OCI-M2 (cell line): ENCODE results near the gene MACROD2.
"Not testable (repeated sequence)": the region's sequence is repeated elsewhere in the genome, so short reads cannot be mapped to it uniquely, and the experiment has no call there.

Experiments used
- DNase-seq: peaks from one replicate; lab custom pipeline; 2025; ENCODE audit not compliant: unreplicated experiment; lab: John Stamatoyannopoulos, UW

MACROD2 gene

GRCh38 chr20:15805154-15805553 lies 1809.8 kb downstream of the MACROD2 start:
- no peak for DNase-seq

- no peak for DNase-seq
These were observed 1810.8 kb downstream of the MACROD2 start for GRCh38 chr20:15806105-15806504.

DNA sequence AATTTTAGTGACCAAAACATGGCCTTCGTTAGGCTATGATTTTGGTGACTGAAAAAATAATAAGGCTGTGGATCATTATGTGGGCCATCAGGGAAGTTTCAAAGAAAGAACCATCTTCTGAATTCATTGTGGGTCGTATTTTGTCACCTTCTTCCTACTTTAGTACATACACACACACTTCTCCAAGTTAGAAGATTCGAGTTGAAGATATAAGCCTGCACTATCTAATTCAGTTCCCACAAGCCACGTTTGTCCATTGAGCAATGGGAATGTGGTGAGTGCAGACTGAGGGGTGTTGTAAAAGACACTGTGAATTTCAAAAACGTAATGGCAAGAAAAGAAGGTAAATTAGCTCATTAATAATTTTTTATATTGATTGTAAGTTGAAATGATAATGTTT lies 1812.0 kb downstream of the MACROD2 start:
- DNase-seq = no peak

- DNase-seq = not testable (repeated sequence)
These were observed 1812.5 kb downstream of the MACROD2 start for GRCh38 chr20:15807771-15808170.

- no peak for DNase-seq
These were observed 1816.6 kb downstream of the MACROD2 start for GRCh38 chr20:15811951-15812350.

DNA sequence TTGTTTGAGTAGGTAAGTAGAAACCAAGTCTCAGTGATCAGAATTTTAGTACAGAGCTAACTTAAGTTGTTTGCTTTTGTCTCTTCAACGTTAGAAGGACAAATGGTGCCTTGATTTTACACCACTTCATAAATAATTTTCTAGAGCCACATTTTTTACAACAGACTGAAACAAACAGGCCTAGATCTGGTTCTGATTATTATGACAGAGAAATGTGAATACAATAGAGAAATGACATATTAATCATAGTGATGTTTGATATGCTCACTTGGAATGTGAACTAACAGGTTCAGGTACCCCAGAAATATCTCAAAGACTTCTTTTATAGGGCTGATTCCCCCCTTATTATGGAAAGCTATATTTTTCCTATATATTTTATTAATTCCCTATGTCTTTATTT lies 1817.4 kb downstream of the MACROD2 start:
- no peak for DNase-seq

DNA sequence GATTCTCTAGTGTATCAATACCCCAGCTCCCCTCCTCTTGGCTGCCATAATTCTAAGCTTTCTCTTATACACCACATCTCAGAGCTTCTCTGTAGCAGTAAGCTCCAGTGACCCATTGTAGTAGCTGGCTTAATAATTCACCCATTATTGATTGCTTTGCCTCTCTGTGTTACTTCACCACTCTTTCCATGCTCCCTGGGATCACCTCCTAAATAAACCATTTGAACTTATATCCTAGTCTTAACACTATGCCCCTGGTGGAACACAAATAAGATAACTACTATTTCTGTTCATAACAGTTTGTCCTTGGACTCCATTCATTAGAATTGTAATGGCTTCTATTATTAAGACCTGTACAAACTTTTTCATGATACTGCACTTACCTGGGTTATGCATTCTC lies 1819.0 kb downstream of the MACROD2 start:
- no peak for DNase-seq

DNA sequence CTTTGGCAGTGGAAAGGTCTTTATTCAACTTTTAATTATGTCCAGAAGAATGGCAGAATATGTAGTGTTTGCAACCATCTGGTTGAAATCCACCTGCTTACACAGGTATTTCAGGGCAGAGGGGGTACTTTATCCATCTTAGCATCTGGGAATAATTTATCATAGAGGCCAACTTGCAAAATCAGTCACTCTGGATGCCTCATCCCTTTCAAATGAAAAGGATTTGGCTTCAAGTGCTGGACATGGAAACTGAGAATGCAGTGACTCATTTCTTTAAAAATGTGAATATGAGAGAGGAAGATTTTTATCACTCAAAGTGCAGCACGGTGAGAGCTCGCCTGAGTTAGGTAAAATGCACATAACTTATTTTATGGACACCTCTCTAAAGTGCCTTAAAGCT lies 1819.6 kb downstream of the MACROD2 start:
- no peak for DNase-seq

DNA sequence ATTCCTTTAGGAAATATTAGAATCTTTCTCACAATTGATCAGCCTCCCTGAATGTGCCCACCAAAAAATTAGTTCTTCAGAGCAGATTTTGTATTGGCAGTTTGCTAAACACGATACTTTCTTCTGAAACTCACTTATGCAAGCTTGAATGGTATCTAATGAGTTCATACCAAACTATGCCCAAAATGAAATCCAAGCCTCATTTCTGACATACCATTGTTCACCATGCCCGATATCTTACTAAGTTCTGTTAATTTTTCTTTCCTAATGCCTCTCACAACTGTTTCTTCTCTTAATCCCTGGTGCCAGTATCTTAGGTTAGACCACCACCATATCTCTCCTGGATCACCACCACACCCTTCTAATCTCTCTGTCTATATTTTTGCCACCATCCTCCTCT lies 1822.0 kb downstream of the MACROD2 start:
- no peak for DNase-seq

DNA sequence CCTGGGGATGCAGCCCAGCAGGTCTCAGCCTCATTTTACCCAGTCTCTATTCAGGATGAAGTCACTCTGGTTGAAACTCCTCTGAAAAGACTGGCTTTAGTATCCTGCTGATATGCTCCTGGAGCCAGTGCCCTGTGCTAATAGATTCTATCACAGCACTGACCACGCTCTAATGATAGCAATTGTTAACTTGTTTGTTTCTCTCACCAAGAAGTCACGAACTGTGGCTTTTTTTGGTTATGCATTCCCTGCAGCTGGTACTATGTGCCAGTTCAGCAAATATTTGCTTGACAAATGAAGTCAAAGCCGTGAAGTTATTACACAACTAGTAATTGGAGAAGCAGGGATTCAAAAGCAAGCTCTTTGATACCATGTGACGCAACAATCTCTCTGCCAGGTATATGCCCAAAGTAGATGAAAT lies 1823.3 kb downstream of the MACROD2 start:
- DNase-seq = no peak

- DNase-seq = no peak
These were observed 1828.4 kb downstream of the MACROD2 start for GRCh38 chr20:15823718-15824117.

DNA sequence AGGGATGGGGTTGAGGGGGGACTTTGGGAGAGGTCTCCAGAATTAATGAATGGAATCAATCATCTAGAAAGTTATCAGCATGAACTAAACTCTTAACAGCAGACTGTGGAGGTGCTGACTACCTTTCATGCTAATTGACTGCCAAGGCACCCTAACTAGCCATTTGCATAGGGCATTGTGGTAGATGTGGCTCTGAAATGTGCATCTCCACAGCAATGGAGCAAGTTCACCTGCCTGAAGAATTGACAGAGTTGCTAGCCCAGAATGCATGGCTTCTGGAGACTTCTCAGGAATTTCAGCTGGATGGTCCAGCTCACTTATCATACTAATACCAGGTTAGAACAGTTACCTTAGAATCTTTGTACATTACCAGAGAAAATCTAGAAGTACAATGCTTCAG lies 1832.3 kb downstream of the MACROD2 start:
- DNase-seq = no peak

DNA sequence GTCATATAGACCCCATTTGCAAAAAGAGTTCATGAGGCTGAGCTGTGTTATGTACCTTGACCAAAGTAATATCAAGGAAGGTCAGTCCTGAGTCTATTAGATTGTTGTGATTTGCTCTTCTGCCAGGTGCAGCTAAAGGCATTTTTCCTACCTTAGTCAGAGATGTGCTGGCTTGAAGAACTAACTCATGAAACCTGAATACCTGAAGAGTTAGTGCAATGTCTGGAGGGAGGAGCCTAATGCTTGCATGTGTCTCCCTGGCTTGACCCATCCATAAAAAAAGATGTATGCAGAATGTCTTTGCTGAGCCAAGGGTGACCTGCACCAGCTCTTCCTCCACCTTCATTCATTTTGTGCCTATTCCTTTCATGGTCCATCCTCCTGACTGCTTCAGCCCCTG lies 1835.9 kb downstream of the MACROD2 start:
- no peak for DNase-seq

- DNase-seq = no peak
These were observed 1837.2 kb downstream of the MACROD2 start for GRCh38 chr20:15832512-15832911.

DNA sequence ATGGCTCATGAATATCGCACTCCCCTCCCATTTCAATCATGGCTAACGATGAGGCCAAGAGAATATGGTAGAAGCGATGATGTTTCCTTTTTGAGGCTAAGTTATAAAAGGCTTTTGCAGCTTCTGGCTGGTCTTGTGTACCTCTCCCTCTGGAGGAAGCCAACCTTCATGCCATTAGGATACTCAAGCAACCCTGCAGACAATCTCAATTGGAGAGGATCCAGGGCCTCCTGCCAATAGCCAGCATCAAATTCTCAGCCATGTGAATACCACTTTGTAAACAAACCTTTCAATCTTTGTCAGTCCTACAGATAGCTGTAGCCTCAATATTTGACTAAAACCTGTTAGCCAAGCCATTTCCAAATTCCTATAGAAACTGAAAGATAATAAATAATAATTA lies 1839.5 kb downstream of the MACROD2 start:
- DNase-seq = no peak

GRCh38 chr20:15835811-15836210 lies 1840.5 kb downstream of the MACROD2 start:
- no peak for DNase-seq

GRCh38 chr20:15836634-15837033 lies 1841.3 kb downstream of the MACROD2 start:
- no peak for DNase-seq

- DNase-seq = no peak
These were observed 1842.2 kb downstream of the MACROD2 start for GRCh38 chr20:15837563-15837962.

DNA sequence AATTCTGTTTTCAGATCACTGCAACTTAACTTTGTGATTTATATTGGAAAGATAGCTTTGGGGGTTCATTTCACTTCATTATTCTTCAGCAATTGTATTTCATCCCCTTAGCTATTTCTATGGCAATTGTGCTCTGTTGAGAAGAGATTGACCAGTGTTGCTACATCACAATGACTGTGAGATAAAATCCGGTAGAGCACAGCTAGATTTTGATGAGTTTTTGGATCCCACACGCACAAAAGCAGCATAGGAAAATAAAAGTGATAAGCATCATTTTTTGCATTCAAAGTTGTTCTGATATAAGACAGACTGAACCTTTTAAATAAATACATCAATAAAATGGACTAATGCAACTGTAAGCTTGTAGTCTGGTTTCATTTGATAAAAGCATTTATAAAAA lies 1843.2 kb downstream of the MACROD2 start:
- DNase-seq = no peak

- DNase-seq = no peak
These were observed 1845.5 kb downstream of the MACROD2 start for GRCh38 chr20:15840636-15841301.

DNA sequence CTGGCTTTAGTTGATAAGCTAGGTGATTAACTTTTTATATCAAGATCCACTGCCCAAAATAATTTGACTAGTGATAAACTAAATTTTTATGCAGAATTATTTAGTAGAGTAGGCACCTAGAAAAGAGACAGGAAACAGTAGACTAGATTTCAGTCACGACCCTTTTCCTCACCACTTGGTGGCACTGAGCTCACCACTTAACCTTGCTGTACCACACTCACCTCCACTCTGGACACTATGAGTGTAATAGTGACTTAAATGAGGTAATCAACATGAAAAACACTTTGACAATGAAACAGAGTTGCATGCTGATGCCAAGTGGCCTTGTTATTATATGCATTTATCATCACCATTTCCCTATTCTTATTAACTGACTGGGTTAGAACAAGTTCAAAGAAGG lies 1847.6 kb downstream of the MACROD2 start:
- DNase-seq = no peak

DNA sequence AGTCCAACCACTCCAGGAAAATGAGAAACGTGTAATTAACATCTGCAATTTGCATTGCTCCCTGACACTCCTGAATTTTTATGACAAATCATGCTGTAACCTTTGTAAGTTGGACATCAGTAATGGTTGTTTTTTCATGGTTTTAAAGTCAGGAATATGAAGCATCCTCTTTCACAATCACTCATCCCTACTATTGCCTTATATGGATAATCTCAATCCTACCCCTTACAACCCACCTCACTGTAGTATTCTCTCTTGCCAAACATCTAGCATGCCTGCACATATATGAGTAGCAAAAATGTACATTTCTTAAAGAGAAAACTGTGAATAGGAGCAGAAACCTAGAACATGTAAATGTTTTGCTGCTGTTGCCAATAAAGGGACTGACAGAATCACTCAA lies 1848.5 kb downstream of the MACROD2 start:
- no peak for DNase-seq

GRCh38 chr20:15847196-15847784 lies 1852.0 kb downstream of the MACROD2 start:
- no peak for DNase-seq
